ENCODE results near the gene D2HGDH.
"Not testable (repeated sequence)": the region's sequence is repeated elsewhere in the genome, so short reads cannot be mapped to it uniquely, and the experiment has no call there.

D2HGDH gene

DNA sequence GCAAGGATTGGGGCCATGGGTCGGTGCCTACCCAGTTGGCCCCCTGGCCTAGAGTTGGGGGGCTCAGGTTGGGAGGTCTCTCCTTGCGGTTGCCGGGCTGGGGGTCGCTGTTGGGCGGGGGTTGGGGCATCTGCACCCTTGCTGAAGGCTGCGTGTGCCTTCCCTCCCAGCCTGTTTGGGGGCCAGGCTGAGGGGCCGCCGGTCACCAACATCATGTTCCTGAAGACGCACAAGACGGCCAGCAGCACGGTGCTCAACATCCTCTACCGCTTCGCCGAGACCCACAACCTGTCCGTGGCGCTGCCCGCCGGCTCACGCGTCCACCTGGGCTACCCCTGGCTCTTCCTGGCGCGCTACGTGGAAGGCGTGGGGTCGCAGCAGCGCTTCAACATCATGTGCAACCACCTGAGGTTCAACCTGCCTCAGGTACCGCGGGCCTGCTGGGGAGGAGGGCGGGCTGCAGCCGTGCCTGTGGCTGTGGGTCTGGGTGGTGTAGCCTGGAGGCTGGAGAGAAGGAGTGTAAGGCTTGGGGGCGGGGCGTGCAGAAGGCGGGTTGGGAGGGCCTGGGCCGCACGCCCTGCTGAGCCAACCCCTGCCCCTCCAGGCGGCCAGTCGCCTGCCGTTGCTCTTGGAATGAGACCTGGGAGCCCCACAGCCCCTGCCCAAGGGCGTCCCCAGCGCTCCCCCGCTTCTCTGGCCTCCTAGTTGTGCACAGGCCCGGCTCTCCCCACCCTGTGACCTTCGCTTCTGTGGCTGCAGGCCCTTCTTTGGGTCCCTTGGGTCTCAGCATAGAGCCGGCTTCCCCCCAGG is 67.4 kb downstream of the D2HGDH start:
- no peak for DNase-seq (ENCODE audit: extremely low spot score, insufficient read length, low read depth)
- FAIRE-seq = no peak

DNA sequence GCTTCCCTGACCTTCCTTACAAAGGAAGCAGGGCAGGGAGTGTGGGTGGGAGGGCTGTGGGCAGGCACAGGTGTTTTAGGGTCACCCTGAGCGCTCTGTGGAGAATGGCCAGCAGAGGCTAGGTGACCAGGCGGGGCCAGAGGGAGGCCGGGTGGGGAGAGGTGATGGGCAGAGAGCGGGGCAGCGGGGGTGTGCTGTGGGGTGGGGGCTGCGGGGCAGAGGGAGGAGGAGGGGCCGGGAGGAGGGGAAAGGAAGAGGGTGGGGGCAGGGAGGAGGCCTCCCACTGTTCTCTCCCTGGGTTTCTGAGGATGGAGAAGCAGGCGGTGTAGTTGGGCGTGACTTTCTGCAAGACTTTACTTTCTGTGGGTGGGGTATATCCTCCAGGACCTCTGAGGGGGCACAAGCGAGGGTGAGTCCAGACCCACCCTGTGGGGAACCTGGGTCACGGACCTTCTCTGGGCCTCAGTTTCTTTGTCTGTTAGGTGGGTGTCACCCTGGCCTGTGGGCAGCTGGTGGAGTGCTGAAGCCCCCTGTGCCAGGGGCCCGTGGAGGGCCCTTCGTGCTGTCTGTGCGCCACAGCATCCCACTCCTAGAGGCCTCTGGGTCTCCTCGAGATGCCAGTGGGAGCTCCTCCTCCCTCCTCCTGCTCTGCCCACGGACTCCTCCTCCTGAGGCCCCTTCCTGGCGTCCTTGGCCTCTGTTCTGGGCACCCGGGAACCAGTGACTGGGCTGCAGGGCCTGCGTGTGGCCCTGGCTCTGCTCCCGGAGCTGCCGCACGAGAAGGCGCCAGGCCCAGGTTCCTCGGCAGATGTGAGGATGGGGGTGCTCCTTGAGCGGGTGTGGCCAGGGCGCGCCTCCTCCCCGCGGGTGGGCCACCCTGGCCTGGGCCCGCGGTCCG is 68.2 kb downstream of the D2HGDH start:
- DNase-seq (ENCODE audit: extremely low spot score, insufficient read length, low read depth) (no peak), FAIRE-seq (no peak)

DNA sequence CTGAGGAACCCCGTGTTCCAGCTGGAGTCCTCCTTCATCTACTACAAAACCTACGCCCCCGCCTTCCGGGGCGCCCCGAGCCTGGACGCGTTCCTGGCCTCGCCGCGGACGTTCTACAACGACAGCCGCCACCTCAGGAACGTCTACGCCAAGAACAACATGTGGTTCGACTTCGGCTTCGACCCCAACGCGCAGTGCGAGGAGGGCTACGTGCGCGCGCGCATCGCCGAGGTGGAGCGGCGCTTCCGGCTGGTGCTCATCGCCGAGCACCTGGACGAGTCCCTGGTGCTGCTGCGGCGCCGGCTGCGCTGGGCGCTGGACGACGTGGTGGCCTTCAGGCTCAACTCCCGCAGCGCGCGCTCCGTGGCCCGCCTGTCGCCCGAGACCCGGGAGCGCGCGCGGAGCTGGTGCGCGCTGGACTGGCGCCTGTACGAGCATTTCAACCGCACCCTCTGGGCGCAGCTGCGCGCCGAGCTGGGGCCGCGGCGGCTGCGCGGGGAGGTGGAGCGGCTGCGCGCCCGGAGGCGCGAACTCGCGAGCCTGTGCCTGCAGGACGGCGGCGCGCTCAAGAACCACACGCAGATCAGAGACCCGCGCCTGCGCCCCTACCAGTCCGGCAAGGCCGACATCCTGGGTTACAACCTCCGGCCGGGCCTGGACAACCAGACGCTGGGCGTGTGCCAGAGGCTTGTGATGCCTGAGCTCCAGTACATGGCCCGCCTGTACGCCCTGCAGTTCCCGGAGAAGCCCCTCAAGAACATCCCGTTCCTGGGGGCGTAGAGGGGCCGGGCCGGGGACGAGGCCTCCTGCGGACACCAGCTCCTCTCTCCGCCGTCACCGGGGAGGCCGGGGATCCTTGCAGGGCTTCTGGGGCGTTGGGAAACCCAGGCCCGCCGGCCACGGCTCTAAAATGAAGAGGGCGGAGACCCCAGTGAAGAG is 69.2 kb downstream of the D2HGDH start:
- DNase-seq (ENCODE audit: extremely low spot score, insufficient read length, low read depth) (no peak), FAIRE-seq (no peak)

DNA sequence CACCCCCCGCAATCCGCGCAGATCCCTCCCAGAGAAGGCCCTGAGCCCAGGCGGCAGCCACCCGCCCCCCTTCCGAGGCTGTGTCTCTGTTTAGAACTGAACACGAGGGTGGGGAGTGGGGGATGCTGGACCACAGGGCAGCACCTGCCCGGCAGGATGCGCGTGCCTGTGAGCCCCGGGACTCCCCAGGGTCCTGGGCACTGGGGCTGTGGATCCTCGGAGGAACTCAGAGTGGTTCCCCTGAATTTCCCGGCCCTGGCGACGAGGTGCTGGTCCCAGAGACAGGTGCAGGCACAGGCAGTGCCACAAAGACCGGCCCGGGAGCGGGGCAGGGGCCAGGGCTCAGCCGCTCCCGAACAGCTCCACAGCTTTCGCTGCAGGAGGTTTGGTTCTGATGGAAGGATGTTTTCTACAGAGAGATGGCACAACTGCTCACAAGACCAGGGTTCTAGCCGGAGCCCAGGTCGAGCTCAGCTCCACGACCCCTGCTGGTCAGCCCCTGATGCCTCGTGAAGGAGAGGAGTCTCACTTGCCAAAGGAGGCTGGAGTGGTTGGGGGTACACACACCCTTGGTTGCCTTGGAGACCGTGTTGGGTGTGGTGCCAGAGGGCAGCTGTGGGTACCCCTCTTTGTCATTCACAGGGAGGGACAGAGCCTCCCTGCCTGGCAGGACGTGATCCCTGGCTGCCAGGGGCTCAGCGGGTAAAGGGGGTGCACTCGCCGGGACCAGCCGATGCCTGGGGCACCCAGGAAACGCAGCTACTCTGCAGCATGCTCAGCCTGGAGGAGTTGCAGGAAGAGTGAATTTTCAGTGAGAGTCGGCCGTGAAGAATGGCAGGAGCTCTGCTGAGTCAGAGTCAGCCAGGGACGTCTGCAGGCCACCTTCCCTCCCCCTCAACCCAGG is 70.1 kb downstream of the D2HGDH start:
- DNase-seq (ENCODE audit: extremely low spot score, insufficient read length, low read depth) (no peak), FAIRE-seq (no peak)

DNA sequence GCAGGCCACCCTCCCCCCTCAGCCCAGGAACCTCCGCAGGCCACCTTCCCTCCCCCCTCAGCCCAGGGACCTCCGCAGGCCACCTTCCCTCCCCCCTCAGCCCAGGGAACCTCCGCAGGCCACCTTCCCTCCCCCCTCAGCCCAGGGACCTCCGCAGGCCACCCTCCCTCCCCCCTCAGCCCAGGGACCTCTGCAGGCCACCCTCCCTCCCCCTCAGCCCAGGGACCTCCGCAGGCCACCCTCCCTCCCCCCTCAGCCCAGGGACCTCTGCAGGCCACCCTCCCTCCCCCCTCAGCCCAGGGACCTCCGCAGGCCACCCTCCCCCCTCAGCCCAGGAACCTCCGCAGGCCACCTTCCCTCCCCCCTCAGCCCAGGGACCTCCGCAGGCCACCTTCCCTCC is 71.8 kb downstream of the D2HGDH start:
- DNase-seq (ENCODE audit: extremely low spot score, insufficient read length, low read depth); FAIRE-seq: not testable (repeated sequence)

DNA sequence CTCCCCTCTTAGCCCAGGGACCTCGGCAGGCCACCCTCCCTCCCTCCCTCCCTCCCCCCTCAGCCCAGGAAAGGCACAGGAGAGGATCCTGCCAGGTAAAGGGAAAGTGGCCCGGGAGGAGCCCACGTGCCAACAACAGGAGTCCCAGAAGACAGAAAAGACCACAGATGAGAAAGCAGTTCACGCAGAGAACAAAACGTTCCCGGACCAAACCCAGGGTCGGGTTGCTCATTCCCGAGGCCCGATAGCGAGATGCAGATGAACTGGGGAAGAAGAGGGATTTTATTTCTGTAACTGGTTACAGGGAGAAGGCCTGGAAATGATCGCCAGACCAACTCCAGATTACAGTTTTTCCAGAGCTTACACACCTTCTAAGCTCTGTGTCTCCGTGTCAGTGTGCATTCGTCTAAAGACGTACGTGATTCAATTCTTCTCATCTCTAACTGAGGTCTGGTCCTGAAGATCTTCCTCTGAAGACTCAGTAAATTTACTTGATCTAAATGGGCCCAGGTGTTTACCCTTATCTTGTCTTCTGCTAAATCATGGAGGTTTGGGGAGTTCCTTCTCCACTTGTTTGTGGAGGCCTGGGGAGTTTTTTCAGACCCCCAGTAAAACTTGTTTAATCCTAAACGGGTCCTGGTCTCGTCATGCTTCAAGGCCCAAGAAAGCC is 73.8 kb downstream of the D2HGDH start:
- FAIRE-seq = no peak
- DNase-seq (ENCODE audit: extremely low spot score, insufficient read length, low read depth) = no peak

DNA sequence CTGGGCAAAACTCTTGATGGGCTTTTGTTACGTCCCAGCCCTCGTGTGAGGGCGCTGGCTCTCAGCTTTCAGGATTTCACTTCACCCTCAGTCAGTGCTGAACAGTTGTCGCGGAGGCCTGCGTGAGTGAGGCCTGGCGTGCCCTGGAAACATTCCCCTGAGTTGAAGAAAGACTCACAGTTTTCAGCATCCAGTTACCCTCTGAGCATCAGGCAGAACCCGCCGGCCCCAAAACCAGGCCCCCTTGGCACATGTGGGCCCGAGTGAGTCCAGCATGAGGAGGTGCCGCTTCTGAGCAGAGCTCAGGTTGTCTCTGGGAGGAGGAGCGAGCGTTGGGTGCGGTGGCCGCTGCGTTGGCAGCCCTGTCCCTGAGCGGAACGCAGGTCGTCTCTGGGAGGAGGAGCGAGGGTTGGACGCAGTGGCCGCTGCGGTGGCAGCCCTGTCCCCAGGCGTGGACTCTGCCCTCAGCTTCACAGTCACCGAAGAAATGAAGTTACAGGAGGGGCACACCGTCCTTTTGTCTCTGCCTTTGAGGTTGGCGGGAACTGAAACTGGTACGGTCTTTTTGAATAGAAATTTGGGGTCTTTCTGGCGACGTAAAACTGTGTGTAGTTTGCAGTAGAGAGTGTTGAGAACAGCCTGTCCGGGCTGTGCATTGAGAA is 74.4 kb downstream of the D2HGDH start, which contains the start of gene NEU4:
Gene NEU4, plus strand, starts transcription at position 473 of the 662 bp plus-strand sequence. CDS start 5,292 bp downstream, outside the sequence.
- FAIRE-seq (no peak), DNase-seq (ENCODE audit: extremely low spot score, insufficient read length, low read depth) (no peak)

DNA sequence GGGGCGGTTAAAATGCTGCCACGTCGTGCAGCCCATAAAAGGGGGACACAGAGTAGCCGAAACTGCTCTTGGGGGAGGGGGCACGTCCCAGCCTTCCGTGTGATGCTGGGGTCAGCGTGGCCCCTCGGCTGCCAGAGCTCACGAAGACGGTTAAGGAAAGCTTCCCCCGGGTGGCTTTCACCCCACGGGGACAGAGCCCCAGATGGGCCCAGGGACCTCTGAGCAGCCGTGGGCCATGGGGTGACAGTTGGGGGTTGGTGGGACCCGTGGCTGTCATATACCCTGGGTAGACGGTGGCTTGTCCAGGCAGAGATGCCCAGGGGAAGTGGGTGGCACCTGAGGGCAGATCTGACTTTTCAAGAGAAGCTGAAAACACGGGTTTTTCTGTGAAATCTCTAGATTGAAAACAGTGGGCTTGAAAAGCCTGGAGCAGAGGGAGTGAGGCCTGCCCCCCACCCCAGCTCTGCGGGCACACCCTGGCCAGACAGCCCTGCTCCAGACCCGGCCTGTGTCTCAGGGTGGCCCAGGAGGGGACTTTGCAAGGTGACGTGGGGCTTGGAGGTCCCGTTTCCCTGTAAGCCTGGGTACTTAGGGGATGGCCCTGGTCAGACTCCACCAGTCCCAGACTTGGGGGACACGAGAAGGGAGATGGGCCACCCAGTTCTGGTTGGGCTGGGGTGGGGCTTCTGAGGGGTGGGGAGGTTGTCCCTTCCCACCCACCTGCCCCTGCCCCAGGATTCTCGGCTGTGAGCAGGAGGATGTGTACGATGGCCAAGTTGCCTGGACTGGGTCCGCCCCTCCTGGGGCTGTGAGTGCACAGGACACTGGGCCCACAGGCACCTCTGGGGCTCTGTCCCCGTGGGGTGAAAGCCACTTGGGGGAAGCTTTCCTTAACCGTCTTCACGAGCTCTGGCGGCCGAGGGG is 75.2 kb downstream of the D2HGDH start:
- FAIRE-seq (no peak), DNase-seq (ENCODE audit: extremely low spot score, insufficient read length, low read depth) (no peak)

DNA sequence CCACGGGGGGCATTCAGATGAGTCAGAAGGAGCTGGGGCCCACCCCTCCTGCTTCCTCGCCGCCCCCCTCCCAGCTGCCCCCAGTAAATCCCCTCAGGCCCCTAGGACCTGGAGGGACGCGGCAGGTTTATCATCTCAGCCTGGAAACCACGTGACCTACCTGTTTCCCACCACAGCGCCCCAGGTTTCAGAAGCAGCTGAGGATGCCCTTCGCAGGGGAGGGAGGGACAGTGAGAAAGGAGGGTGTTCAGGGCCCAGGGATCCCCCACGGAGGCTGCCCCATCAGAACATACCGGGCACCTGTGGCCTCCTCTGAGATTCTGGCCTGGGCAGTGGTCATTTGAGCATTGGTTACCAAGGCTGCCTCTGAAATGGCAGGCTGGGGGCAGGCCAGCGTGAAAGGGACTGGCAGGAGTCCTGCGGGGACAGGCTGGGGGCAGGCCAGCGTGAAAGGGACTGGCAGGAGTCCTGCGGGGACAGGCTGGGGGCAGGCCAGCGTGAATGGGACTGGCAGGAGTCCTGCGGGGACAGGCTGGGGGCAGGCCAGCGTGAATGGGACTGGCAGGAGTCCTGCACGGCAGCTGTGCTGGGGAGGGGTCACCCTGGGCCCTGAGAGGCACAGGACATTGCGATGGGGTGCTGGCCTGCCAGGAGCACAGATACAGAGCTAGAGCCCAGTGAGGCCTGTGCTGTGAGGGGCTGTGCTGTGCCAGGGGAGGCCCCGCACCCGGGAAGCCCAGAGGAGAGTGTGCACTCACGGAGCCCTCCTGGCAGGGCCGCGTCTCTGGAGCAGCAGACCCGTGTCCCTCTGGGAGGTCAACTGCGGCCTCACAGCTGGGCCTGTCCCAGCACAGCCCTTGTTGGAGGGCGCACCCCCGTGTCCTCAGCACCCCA is 76.1 kb downstream of the D2HGDH start:
- DNase-seq (ENCODE audit: extremely low spot score, insufficient read length, low read depth) (no peak), FAIRE-seq (no peak)

DNA sequence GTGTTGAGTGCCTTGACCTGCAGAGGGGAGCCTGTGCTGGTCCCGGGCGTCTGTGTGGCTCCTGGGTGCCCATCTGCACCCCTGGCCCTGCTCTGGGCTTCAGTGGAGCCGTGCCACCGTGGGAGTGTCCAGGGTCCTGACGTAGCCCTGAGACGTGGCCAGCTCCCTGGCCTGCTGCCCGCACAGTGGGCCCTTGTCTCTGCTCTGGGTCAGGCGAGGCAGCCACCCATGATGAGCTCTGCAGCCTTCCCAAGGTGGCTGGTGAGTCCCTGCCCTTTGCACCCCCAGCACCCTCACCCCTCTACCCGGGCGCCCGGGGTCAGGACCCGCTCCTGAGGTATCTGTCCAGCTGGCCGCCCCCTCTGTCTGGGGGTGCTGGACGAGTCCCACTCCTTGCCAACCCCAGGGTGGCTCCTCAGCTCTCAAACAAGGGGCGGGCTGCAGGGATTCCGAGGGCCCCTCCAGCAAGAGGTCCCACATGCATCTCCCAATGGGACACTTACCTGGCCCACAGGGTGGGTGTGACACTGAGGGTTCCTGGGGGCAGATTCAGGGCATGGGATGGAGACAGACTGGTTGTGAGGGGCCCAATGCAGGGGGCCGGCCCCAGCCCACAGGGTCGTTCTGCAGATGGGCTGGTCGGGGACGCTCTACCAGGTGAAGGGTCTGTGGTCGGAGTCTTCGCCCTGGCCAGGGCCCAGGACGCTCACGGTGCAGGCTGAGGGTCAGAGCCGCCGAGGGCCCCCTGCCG is 76.9 kb downstream of the D2HGDH start:
- FAIRE-seq (no peak), DNase-seq (ENCODE audit: extremely low spot score, insufficient read length, low read depth) (no peak)

DNA sequence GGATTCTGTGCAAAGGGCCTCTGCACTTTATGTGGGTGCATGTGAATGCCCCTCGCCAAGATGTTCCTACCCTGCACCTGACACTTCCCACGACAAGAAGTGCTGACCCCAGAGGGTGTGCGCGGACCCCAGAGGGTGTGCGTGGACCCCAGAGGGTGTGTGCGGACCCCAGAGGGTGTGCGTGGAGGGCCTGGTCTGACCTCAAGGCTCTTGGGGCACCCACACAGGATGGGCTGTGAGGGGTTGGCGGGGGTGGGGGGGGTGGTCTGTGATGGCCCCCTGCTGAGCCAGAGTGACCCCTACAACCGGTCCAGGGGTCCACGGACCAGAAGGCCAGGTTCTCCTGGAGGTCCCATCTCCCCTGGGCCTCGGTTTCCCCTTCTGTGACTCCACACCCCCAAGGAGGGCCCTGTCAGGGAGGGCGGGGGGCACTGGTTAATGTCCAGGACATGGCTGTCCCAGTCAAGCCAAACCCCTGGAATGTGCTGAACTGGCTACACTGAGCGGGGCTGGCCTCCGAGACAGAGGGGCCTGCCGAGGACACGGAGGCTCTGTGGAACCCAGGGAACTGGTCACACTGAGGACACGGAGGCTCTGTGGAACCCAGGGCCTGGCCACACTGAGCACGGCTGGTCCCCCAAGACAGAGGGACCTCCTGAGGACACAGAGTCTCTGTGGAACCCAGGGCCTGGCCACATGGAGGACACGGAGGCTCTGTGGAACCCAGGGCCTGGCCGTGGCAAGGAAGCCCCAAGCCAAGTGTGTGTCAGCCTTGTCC is 77.7 kb downstream of the D2HGDH start:
- FAIRE-seq (no peak), DNase-seq (ENCODE audit: extremely low spot score, insufficient read length, low read depth) (no peak)

DNA sequence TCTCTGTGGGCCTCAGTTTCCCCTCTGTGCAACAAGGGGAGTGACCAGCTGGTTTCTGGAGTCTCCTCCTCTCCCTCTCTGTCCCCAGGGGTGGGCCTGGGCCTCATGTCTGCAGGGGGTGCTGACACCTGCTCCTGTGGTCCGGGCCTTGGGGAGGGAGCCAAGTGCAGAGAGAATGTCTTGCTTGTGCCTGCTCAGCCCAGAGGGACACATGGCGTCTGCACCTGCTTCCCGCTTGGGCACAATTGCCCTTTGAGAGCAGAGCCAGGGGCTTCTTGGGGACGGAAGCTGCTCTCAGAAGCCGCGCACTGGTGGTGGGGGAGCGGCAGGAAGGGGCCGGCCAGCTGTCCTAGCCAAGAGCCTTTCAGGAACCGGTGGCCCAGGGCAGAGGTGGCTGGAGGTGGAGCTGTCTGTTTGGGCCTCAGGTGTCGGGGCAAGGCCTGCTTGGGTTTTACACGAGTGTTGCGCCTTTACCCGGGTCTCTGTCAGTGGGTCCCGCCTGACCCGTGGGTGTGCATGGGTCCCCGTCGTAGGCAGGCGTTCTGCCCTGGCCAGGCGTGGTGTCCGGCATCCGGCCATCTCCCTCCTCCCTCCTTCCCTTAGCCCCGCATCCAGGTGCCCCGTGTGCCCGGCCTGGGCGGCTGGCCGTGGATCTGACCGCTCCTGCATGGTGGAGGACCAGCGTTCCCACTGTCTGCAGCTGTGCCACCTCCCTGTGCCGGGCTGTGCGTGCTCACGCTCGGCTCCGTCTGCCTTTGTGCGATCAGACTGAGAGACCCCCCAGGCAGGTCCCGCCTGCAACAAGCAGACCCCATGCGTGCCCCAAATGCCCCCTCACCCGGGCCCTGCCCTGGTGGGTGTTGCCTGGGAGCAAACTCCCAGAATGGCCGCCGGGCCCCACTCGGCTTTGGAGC is 78.6 kb downstream of the D2HGDH start:
- no peak for DNase-seq (ENCODE audit: extremely low spot score, insufficient read length, low read depth)
- no peak for FAIRE-seq

DNA sequence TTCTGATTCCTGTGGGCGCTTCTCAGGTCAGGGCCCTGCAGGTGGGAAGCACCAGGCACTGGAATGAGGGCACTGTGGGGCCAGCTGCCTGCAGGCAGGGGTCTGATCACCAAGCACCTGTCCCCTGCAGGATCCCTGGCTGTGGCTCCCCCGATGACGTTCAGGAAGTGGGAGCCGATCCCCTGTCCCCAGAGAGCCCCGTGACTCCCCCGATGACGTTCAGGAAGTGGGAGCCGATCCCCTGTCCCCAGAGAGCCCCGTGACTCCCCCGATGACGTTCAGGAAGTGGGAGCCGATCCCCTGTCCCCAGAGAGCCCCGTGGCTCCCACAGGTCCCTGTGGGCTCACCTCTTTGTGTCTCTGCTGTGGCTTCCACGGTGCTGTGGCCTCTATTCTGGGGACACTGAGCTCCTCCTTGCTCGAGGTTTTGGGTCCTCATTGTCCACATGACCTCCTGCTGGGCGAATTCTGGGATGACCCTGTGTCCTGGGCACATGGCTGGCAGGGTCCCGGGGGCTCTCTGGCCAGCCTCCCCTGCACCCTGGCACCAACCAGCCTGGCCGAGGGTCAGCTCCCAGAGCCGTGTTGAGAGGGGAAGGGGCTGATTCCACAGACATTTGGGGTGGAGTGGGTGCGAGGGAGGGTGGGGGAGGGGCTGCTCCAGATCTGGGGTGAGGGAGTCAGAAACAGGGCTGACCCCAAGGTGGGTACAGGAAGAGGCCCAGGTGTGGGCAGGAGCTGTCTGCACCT is 79.4 kb downstream of the D2HGDH start:
- DNase-seq (ENCODE audit: extremely low spot score, insufficient read length, low read depth) = no peak
- no peak for FAIRE-seq
